Activated effector memory CD4-positive, alpha-beta T cell treated with anti-CD3 and anti-CD28 coated beads, Interleukin-2, amount 50 U/mL, for 16 hours (primary cell): ENCODE data around the gene EID2B.
A peak's percentile ranks its signal among the peaks of the same experiment; 100 is the strongest.

Experiments
- DNase-seq: peaks from one replicate; pipeline ENCODE4 v3.0.0-alpha.2; 2020

The EID2B gene

DNA sequence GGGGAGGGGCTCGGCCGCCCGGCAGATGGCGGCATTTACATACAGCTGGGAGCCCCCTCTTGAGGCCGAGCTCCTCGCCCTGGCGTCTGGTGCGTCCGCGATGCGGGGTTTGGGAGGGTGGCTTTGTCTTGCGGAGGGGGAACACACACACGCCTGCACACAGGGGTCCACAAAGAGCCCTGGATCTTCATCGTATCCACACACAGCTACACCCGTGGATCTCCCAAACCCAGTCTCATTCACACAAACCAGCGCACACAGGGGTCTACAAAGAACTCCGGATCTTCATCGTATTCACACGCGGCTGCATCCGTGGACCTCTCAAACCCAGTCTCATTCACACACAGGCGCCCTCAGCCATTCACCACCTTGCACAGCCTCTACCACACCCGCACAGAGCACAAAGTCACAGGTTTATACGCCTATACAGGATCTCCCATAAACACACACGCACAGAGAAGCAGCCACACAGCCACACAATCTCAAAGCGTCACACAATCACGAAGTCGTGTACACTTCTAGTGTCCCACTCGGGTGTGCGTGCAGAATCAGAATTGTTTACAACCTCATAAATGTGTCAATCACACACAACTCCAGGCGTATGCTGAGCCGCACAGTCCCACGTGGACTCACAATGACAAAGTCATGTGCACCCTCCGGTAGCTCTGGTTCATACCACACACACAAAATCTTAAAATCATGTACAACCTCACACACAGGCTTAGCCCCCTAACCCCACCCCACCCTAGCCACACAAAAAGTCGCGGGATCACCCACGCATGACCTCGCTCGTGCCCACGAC, 34.5 kb downstream of the EID2B start:
- DNase-seq, result peak; percentile 67

DNA sequence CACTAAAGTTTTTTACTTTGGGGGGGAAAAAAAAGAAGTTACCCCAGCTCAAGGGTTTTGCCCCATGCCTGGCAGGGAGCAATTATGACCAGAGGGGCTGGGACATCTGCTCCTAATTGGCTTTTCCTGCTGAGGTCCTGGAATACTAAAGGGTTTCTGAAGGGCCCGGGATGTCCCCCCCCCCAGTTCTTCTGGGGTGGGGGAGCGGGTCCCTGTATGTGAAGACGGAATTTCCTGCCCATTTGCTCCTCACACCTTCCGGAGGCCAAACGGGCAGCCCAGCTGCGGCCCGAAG, 35.0 kb downstream of the EID2B start:
- no peak for DNase-seq

DNA sequence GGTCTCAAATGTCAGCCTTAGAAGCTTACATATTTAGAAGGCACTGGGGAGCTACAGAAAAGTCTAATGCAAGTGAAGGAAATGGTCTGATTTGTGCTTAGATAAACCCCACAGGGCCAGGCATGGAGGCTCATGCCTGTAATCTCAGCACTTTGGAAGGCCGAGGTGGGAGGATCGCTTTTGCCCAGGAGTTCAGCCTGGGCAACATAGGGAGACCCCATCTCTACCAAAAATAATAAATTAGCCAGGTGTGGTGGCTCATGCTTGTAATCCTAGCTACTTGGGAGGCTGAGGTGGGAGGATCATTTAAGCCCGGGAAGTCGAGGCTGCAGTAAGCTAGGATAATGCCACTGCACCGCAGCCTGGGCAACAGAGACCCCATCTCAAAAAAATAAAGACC, 36.6 kb downstream of the EID2B start:
- no peak for DNase-seq

DNA sequence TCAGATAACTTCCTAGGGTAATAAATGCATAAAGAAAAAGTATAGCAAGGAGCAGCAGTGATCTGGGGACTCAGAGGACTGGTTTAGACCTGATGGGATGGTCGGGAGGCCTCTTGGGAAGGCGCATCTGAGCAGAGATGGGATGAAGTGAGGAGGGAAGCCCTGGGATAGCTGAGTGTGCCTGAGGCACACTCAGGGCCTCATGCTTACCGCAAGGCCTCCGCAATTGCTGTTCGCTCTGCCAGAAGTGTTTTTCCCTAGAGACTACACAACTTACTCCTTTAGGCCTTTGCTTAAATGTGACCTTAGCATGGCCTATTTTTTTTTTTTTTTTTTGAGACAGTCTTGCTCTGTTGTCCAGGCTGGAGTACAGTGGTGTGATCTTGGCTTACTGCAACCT, 38.0 kb downstream of the EID2B start:
- DNase-seq, result no peak

DNA sequence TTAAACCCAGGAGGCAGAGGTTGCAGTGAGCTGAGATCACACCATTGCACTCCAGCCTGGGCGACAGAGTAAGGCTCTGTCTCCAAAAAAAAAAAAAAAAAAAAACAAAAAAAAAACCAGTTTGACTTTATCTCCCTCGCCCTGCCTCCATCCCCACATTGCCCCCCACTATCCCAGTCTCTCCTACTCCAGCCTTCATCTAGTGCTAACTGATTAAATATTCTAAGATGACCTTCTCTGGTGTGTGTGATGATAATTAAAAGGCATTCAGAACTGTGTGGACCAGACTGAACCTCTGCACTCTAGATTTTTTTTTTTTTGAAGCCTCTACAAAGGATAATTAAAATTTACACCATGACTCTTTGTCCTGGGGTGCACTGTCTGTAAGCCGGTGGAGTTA, 39.9 kb downstream of the EID2B start:
- no peak for DNase-seq

DNA sequence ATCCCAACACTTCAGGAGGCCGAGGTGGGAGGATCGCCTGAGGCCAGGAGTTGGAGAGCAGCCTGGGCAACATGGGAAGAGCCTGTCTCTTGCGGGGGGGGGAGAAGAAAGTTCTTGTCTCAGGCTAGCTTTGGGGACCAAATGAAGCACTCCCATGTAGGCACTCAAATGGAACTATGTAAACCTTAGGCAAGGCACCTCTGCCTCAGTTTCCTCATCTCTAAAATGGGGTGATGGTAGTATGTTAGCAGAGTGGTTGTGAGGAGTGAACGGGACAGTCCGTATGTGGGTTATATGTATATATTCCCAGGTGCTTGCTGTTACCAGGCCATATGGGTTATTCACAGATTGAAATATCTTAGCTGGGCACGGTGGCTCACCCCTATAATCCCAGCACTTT, 40.4 kb downstream of the EID2B start:
- no peak for DNase-seq

DNA sequence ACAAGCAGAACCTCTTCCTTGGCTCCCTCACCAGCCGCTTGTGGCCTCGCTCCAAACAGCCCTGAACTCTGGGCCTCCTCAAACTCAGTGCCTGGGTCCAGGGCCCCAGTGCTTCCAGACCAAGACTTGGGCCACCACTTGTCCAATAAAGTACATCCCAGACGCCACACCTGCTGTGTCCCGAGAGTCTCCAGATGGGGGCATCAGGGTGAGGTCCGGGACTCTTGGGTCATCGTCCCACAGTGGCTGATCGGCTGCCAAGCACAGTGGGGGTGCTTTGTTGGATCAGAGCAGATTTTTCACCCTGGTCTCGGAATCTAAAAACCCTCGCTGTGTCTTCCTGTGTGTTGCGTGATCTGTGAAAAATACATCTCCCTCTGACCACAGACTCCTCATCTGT, 42.9 kb downstream of the EID2B start:
- no peak for DNase-seq

DNA sequence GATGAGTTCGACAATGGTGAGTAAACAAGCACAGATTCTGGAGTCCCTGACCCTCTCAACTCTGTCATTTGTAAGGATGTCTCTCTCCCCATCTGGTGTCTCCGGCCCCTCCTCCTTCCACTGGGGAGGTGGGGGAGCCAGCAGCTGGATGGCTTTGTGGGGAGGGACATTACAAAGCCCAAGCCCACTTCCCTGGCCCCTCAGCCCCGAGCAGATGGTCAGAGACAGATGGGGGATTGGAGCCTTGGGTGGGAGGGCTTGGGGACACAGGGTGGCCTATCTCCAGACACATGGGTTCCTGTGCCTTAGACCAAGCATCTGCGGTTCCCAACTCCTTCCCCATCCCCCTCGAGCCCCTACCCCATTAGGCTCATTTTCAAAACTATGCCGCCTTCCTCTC, 49.5 kb downstream of the EID2B start:
- no peak for DNase-seq

DNA sequence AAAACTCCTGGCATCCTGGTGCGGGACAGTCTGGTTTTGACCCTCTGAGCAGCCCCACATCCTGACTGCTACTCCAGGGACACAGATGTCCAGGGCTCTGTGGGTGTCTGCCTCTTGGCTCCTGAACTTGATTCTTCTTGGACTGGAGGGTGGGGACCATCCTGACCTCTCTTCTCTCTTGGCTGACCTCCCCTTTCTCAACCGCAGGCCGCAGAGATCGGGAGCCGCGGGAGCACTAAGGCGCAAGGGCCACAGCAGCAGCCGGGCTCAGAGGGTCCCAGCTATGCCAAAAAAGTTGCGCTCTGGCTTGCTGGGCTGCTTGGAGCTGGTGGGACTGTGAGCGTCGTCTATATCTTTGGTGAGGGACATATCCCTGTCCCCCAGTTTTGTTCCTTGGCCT, 51.0 kb downstream of the EID2B start:
- DNase-seq, result no peak

DNA sequence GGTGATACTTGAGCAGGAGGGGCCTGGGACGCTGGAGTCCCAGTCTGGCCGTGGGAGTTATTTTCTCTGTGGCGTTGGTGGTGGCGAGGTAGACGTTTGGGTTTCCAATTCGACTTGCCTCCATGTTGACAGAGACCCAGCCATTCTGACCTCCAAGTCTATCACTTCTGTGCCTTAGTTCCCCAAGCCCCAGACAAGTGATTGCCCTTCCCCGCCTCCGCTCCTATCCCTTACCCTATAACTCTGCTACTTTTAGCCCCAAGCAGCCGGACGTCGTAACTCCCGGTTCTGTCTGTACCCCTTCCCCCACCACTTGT, 51.5 kb downstream of the EID2B start:
- no peak for DNase-seq
